Left ventricle myocardium superior (tissue), 1 donor: ENCODE data around the gene BTG4. TPM values are rescaled to one million over a fixed set of nuclear protein-coding genes. Genes with fewer than 3 reads are reported as not detected.
A peak's percentile ranks its signal among the peaks of the same experiment; 100 is the strongest.

Experiments used
- ATAC-seq: fragments of 200-7000 bp; cut with Tn5 transposase; one replicate; pipeline ENCODE4 v1.9.1; 2020; ENCODE audit warnings: mild to moderate bottlenecking, moderate library complexity
- DNase-seq: peaks from one replicate; pipeline ENCODE4 v3.0.0-alpha.2; 2020
- intact Hi-C: fragments of 100-400 bp; cut with micrococcal nuclease; formaldehyde crosslinking; loops from one replicate; pipeline ENCODE4 v1.11.0; 2022
- long read RNA-seq: library from polyadenylated mRNA; unstranded; transcript quantifications from one replicate; pipeline ENCODE4 v2.0.0, GENCODE V29; 2021
- total RNA-seq: library from RNA; stranded (reverse); fragmentation: NEBNext Ultra II Directional; extraction: Animal tissue kit (Norgen Biotek cat#: 25700); gene quantifications from one replicate; pipeline ENCODE4 v1.2.1, GENCODE V29; 2021
- donor health status: DM: no; HTN: yes; CAD: no; lungs with severe emphysema.

BTG4 gene
- not detected for total RNA-seq
- long read RNA-seq: 0 reads

DNA sequence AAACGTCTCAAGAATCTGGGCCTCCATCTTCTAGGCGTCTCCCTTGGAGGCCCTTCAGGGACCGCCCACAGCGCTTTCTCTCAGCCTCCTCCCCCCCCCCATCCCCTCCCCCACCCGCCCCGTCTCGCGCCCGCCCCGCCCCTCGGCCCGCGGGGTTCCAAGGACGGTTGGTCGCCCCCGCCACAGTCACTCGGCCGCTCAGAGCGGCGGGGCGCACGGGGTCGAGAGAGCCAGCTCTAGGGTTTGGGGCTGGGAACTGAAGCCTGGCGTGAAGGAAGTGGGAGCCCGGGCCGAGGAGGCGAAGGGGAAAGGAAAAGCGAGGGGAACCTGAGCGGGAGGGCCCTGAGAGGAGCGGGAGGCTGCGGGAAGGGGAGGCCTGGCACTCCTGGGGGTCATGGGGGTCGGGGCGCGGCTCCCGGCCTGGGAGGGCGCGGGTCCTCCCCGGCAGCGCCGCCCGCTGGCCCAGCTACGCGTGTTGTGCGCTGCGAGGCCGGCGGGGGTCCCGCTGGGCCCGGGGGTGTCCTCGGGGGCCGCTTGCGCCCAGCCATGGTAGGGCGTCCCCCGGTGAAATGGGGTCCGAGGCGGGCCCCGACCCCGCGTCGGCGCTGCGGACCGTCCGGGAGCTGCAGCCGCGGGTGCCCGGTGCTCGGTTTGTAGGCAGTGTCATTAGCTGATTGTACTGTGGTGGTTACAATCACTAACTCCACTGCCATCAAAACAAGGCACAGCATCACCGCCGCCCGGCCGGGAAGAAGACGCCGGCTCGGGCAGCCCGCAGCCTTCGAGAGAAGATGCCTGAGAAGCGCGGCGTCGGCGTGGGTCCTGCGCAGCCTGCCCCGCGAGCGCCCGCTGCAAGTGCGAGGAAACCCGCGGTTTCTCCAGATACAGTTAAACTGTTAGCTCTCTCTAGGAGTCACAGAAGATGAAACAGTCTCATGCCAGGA, at the start of gene BTG4:
Gene BTG4 (minus strand): TSS at position 91 of the 944 bp plus-strand sequence. CDS start 13,610 bp downstream, outside the sequence.
- intact Hi-C loops: no loop called here
- ATAC-seq: no peak

DNA sequence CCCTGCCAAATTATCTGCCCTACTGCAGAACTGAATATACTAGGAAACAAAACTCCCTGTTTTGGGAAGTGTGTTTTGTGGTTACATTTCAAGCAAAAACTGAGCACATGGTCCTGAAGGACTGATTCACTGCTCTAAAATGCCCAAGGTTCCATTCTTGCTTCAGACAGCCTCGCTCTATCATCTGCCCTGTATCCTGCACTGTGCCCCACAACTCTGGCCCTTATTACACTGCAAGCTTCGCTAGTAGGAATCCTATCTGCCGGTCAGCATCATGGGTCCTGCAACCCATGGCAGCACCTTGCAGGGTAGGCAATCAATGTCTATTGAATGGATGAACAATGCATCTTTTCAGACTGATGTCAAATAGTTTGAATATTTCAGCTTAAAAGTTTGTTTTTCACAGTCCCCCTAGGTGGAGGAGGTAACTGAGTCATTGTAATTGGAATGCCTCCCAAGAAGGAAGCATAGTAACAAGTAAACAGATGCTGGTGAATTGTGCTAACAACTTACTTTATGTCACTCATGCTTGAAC, 49.7 kb upstream of the BTG4 start:
- intact Hi-C loops: no loop called here
- DNase-seq (no peak), ATAC-seq (no peak)

More for the DNA sequence above, at the start of gene BTG4:
- peak; percentile 35 for DNase-seq

DNA sequence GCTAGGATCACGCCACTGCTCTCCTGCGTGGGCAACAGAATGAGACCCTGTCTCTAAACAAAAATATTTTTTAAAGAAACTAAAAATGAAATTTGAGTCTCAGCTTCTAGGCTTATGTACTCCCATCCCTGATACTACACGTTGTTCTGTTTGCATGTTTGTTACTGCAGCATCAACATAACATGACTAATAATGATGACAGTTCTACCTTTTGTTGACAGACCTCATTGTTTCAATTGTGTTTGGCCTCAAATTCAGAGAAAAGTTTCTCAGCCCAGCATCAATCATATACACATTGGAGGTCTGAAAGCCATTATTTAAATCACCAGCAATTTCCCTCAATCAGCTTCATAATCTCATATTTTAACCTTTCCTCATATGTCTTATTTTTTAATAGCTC, 49.1 kb upstream of the BTG4 start:
- intact Hi-C loops: no loop called here
- DNase-seq (no peak), ATAC-seq (no peak)

DNA sequence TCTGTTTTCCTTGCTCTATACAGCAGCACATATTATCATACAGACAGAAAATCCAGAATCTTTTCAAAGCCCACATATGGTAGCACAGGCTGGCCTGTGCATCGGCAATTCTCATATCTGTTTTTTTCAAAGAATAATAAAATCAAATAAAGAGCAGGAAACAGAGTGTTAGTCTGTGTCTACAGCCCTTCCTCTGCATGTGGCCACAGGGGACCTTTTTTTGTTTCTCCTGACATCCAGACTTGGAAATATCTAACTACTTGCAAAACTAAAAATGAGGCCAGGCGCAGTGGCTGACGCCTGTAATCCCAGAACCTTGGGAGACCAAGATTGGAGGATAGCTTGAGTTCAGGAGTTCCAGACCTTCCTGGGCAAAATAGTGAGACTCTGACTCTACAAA, 48.6 kb upstream of the BTG4 start:
- peak; percentile 19 for ATAC-seq
- no peak for DNase-seq
- intact Hi-C loops: no loop called here

DNA sequence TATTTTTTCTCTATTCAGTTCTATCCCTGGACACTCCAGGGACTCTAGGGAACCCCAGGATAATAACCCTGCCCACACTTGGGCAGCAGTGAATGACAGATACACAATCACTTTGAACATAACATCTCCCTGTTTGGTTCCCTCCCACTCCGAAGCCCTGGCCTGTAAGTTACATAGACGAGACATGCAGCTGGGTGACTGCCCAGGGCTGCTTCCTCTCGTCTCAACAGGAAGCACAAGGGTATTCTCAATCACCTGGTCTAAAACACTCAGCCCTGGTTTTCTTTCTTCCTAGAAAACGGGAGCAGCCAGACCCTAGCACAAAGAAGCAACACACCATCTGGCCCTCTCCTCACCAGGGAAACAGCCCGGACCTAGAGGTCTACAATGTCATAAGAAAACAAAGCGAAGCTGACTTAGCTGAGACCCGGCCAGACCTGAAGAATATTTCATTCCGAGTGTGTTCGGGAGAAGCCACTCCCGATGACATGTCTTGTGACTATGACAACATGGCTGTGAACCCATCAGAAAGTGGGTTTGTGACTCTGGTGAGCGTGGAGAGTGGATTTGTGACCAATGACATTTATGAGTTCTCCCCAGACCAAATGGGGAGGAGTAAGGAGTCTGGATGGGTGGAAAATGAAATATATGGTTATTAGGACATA, 47.7 kb upstream of the BTG4 start:
- no peak for DNase-seq
- ATAC-seq: no peak
- intact Hi-C loops: no loop called here

DNA sequence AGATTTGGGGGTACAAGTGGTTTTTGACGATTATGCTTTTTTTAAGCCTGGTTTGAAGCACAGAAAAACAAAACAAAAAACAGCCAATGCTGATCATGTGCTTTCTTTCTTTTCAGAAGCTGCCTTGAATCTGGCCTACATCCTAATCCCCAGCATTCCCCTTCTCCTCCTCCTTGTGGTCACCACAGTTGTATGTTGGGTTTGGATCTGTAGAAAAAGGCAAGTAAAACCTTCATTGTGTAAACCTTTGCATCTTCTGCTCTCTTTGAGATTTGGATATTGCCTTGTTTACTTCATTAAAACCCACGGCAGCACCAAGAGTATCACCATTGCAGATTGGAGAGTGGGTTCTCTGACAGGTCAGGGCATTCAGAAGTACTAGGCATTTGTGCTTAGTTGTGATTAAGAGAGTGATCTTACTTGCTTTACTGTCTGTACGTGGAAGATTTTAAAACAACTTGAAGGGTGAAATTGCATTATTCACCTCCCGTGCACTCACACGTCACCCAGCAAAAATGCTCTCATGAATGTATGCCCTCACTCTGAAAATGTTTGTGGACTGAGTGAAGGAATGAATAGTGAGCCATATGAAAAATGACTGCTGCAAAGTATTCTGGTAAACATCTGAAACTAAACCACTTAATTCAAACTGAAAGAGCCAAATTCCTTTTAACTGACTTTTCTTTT, 45.4 kb upstream of the BTG4 start:
- DNase-seq (no peak), ATAC-seq (no peak)
- intact Hi-C loops: no loop called here

DNA sequence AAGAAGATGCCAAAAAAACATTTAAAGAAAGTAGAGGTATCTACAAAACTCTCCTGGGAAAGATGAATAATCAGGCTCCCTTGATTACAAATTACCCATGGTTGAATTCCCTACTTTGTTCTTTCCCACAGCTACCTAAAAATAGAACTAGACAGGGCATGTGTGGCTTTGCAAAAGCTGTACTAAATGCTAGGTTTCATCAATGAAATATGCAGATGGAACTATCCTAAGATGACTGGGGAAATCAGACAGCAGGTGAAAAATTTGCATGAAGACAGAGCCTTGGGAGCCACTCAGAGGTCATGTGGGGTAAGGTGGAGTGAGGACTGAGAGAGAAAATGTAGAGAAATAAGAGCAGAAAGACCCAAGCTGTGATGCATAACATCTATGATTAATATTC, 43.1 kb upstream of the BTG4 start:
- DNase-seq (no peak), ATAC-seq (no peak)
- intact Hi-C loops: no loop called here

DNA sequence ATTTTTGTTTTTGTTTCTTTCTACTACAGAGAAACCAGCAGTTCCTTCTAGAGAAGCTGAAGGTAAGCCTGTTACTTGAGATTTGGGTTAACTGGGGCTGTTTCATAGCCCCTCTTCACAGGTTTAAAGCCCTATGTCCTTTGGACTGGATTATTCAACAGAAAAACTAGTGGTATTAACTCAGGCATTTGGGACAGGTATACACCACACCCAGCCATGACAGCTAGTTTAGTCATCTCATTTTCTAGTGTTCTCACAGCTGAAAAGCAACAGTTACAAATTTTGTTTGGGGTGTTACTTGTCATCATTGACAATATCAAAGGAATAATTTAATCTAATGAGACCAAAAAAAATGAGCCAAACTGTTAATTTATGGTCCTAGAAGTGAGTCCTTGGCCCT, 42.3 kb upstream of the BTG4 start:
- intact Hi-C loops: no loop called here
- no peak for ATAC-seq
- DNase-seq: no peak

DNA sequence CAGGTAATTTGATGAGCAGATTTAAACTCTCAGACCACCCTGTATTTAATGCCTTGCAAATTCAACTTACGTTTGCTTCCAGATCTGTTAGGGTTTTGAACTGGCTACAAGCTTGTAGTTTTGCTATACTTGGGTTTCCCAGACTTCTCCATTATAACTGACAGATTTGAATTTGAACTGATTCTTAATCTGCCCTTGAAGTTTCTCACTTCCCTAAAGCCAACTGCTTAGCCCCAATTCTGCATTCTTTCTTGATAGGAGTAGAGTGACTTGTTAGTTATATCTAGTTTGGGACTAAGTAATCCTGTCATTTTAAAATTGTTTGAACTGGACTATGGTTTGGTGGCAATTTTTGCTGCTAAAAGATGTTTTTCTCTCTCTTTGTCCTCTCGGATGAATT, 38.1 kb upstream of the BTG4 start:
- intact Hi-C loops: no loop called here
- no peak for DNase-seq
- no peak for ATAC-seq

DNA sequence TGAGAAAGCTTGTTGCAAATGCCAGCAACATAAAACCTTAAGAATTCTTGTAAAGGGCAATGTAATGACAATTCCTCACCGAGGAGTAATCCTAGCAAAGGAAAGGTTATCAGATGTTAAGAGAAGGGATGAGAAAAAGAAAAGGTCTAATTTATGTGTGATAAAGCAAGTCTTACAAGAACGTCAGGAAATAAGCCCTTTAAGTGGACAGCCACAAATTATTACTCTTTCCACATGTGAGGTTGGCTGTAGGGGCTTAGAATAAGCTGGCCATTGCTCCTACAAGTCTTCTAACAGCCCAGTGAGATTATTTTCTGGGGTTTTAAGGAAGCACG, 37.6 kb upstream of the BTG4 start:
- no peak for ATAC-seq
- no peak for DNase-seq
- intact Hi-C loops: no loop called here

DNA sequence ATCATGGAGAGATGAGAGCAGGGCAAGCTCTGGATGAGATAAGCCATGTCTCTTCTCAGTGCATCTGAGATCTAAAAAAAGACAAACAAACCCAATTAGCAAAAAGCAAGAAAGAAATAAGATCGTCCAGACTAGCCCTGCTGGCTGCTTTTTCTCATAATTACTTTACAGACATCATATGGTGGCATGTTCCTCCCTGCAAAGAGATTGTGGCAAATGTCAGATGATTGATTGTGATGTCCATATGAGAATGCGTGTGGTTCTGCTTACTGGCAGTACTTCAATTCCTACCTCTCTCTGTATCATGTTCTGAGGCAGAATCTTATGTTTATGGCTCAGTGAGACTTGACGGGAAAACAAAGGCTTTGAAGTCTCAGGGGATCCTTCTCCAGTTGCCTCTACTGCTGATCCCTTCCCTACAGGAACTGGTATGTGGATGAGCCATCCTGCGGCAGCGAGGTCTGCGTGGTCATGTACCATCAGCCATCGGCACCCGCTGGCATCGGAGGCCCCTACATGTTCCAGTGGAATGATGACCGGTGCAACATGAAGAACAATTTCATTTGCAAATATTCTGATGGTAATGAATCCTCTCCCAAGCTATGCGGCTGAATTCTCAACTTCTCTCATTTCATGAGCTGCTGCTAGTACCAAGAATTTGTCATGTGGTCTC, 37.1 kb upstream of the BTG4 start:
- DNase-seq (no peak), ATAC-seq (no peak)
- intact Hi-C loops: no loop called here

DNA sequence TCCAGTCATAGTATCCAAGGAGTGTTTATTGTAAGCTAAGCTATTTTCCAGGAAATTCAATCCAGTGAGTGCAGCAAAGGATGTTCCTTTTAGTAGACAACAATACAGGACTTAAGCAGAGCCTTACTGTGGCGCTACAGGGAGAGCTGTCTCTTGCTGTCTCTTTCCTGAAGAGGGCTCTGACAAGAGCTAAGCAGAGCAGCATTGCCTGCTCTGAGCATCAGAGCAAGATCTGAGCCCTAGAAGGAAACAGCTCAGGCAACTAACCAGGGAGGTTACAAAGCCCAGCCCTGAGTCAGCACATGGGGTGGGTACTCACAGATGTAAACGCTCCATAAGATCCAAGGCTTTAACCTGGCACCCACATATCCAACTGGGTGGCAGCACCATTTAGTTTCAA, 36.3 kb upstream of the BTG4 start:
- intact Hi-C loops: no loop called here
- no peak for ATAC-seq
- DNase-seq: no peak

DNA sequence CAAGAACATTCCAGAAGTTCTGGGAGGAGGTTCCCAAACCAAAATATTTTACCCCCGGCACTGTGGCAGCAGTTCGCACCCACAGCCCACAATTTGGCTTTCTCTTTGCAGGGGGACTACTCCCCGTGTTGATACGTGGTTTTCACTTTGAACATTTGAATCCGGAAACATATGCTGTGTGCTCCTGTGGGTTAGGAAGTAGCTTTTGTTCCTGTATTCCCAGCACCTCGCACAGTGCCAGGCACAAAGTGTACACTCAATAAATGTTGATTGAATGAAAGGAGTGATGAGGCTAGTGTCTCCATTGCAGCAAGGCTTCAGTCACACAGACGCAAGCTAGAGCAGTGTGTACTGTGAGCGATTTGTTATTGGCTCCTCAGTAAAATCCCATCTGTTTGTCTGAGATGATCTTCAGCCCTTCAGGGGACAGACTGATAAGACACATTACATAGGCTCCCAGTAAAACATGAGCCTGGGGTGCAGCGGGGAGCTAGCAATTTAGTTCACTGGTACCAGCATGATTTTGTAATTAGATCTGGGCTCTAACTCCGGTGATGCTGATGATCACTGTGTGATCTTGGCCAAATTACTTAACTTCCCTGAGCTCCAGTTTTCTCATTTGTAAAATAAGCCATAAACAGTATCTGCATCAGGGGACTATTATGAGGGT, 30.6 kb upstream of the BTG4 start:
- ATAC-seq (no peak), DNase-seq (no peak)
- intact Hi-C loops: no loop called here

DNA sequence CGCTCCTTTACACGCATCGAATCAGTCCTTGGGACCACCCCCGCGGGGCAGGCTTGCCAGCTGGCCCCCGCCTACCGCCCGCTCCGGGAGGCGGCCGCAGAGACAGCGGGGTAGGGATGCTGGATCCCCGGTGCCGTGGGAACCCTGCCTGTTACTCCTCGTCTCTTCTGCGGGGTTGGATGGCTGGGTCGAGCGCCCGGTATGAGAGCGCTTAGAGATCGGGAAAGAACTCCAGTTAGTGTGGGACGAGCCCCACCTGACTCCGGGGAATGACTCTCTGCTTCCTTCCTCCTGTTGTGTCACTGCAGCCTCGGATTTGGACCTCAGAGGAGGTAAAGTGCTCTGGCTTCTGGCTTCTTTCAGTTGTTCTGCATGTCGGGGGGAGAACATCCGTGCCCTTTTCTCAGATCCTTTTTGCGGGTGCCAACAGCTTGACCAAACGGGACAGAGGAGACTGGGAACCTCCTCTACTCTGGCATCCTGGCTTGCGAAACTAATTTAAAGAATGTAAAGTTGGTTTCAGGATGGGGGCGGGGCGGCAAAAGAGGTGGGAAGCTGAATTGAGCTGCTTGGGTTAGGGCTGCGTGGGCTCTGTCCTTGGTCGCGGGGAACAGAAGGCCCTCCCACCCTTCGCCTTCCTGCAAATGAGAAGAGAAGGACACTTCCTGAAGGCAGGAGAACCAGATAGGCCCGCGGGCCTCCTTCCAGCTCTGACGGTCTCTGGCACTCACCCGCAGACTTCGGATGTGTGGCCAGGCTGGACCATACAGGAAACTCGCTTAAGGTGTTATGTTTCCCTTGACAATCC, 29.3 kb upstream of the BTG4 start:
- intact Hi-C loops: no loop called here
- DNase-seq (peak; percentile 75), ATAC-seq (peak; percentile 71)

DNA sequence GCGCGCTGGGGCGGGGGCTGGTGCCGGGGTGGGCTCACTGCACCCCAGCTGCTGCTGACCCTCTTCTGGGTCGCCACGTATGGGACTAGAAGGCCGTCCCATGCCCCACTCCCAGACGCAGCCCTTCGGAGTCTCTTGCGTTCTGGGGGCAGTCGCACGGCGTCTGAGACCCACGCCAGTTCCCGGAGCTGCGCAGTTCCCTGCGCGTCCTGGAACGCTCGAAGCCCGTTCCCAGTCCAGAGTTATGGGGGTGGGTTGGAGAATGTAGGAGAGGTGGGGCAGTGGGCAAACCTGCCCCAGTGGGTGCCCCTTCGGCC, 28.7 kb upstream of the BTG4 start:
- peak; percentile 26 for ATAC-seq
- no peak for DNase-seq

DNA sequence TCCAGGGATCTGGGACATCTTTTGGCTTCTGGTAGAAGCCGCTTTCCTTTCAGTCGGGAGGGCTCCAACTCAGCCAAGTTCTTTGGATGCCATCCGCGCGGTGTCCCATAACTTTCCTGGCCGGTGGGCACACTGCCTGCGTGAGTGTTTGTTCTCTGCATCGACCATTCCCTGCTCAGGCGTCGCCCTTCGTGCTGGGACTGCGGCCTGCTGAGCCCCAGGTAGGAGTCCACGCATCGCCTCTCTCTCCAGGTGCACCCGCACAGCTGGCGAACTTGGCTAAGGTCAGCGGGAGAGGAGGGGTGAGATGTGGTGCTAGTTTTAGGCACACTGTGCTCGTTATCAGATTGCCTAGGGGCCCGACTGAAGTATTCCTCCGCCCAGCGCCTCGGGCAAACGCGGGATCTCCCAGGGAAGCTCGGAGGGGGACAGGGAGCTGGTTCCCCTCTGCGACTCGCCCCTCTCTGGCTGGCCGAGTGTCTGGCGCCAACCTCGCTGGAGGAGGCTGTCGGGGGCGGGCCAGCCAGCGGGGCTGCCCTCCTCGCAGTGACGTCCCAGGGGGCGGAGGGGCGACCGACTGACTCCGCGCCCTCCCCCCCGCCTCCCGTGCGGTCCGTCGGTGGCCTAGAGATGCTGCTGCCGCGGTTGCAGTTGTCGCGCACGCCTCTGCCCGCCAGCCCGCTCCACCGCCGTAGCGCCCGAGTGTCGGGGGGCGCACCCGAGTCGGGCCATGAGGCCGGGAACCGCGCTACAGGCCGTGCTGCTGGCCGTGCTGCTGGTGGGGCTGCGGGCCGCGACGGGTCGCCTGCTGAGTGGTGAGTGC, 28.1 kb upstream of the BTG4 start, which contains the start of gene LAYN:
Gene LAYN (plus strand): TSS at position 607 of the 823 bp plus-strand sequence. CDS start 124 bp downstream, at position 731.
- ATAC-seq (peak; percentile 62), DNase-seq (peak; percentile 61)
- intact Hi-C loops: no loop called here

More for the DNA sequence above, 28.7 kb upstream of the BTG4 start:
- intact Hi-C loops: no loop called here

DNA sequence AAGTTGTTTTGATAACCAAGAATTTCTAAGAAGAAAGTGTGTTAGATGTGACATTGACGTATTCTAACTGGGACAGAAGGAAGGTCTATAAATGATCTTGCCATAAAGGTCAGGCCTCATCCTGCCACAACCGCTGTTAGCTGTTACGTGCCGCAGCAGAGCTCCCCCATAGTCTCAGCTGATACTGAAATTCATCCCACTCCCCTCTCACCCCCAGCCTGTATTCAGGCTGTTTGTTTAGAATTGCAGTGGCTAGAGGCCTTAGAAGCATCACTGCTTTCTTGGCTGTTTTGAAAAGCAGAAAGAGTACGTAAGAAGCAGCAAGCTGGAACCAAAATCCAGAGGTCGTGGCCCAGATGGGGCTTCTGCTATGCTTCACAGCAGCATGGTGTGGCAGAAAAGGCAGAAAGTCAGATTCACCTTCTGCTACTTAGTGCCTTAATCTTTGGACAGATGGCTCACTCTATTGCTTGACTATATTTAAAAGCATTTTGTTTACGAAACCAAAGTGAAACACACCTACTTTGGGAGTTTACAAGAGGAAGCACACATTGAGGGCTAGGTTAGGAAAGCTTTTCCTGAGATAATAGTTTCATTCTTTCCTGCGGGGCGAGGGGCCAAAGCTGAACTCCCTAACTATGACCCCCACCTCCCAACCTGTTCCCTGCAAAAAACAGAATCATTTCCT, 27.4 kb upstream of the BTG4 start:
- DNase-seq: no peak
- intact Hi-C loops: no loop called here
- ATAC-seq: no peak
